PFSK-1 (cell line): Measurements from ENCODE around the gene USP2.

Source experiments
- FOXP2 ChIP-seq: optimal IDR thresholded peaks from 2 replicates; pipeline ENCODE3; 2011; ENCODE audit warnings: borderline replicate concordance, control low read depth, inconsistent platforms; ENCODE audit not compliant: insufficient read depth; ENCODE audit errors: extremely low read length, extremely low read depth
- POLR2AphosphoS5 ChIP-seq: IDR thresholded peaks from 2 replicates; pipeline ENCODE4 v1.6.1; 2012; ENCODE audit warnings: low read depth, mild to moderate bottlenecking, control low read depth, low read length, moderate library complexity
- SIN3A ChIP-seq: IDR thresholded peaks from 2 replicates; pipeline ENCODE4 v1.6.1; 2012; ENCODE audit warnings: mild to moderate bottlenecking, low read length, moderate library complexity, borderline replicate concordance; ENCODE audit not compliant: insufficient read depth
- TAF1 ChIP-seq: IDR thresholded peaks from 2 replicates; pipeline ENCODE4 v1.6.1; 2012; ENCODE audit warnings: low read length, control low read depth, borderline replicate concordance; ENCODE audit not compliant: insufficient read depth
- TF ChIP-seq, protein P1 (sequence below), 2 experiments: IDR thresholded peaks; 2 replicates each; pipeline versions ENCODE4 v1.6.1 to v1.8.0; 2011 to 2012; ENCODE audit warnings: low read depth in 2 of 2, low read length in 2 of 2, control low read depth in 1 of 2, inconsistent platforms in 1 of 2, mild to moderate bottlenecking in 1 of 2, moderate library complexity in 1 of 2; ENCODE audit not compliant: insufficient read depth in 1 of 2

DNA sequence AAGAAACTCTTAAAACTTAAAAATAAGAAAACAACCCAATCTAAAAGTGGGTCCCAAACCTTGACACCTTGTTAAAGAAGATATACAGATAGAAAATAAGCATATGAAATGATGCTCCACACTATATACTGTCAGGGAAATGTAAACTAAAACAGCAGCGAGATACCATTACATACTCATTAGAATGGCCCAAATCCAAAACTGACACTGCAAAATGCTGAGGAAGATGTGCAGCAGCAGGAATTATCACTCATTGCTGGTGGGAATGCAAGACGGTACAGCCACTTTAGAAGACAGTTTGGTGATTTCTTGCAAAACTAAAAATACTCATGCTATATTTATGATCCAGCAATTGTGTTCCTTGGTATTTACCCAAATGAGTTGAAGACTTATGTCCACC, 52.2 kb downstream of the USP2 start:
- TF ChIP-seq SIN3A: no peak
- TF ChIP-seq POLR2AphosphoS5: no peak
- no peak for TF ChIP-seq TAF1
- TF ChIP-seq, protein P1, sequence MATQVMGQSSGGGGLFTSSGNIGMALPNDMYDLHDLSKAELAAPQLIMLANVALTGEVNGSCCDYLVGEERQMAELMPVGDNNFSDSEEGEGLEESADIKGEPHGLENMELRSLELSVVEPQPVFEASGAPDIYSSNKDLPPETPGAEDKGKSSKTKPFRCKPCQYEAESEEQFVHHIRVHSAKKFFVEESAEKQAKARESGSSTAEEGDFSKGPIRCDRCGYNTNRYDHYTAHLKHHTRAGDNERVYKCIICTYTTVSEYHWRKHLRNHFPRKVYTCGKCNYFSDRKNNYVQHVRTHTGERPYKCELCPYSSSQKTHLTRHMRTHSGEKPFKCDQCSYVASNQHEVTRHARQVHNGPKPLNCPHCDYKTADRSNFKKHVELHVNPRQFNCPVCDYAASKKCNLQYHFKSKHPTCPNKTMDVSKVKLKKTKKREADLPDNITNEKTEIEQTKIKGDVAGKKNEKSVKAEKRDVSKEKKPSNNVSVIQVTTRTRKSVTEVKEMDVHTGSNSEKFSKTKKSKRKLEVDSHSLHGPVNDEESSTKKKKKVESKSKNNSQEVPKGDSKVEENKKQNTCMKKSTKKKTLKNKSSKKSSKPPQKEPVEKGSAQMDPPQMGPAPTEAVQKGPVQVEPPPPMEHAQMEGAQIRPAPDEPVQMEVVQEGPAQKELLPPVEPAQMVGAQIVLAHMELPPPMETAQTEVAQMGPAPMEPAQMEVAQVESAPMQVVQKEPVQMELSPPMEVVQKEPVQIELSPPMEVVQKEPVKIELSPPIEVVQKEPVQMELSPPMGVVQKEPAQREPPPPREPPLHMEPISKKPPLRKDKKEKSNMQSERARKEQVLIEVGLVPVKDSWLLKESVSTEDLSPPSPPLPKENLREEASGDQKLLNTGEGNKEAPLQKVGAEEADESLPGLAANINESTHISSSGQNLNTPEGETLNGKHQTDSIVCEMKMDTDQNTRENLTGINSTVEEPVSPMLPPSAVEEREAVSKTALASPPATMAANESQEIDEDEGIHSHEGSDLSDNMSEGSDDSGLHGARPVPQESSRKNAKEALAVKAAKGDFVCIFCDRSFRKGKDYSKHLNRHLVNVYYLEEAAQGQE (IDR thresholded peaks at IDR 0.05; ENCODE audit: insufficient read depth in 1 of 2, low read depth in 2 of 2, low read length in 2 of 2): no peak
- no peak for TF ChIP-seq FOXP2
